Activated CD4-positive, alpha-beta T cell treated with anti-CD3 and anti-CD28 coated beads, Interleukin-2, amount 50 U/mL, for 16 hours (primary cell): ENCODE data around the gene CNPY4.
A peak's percentile ranks its signal among the peaks of the same experiment; 100 is the strongest.

Experiments used
- DNase-seq: peaks from one replicate; pipeline ENCODE4 v3.0.0-alpha.2; 2020

CNPY4 gene

DNA sequence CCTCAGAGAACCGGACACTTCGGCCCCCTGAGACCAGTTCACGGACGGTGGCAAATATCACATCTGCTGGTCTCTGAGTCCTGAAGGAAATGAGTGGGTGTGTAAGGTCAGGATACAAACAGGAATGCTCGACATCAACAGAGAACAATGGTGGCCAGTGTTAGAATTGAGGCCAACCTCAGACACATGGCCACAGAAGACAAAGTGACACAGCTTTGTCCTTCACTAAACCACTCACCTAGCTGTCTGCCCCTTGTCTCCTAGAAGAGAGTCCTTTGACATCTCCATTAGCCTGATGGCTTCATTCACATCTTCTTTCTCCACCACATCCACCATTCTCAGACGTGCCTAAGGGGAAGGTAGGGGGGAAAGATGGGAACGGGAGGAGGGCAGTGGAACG, 26.4 kb upstream of the CNPY4 start:
- no peak for DNase-seq

DNA sequence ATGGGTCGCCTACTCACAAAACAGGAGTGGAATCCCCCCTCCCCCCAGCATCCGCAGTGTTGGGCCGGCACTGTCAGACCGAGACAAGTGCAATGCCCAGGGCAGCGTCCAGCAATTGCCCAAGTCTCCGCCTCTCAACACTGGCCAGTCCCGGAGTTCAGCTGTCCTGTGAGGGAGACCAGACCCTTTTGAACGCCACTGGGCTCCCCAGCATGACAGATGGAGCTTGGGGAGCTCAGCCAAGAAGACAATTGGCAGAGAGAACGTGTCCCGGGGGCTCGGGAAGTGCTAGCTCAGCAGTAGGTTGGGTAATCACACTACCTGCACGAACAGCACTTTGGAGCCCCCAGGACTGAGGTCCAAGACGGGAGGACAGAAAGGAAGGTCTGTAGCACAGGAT, 25.9 kb upstream of the CNPY4 start:
- no peak for DNase-seq

DNA sequence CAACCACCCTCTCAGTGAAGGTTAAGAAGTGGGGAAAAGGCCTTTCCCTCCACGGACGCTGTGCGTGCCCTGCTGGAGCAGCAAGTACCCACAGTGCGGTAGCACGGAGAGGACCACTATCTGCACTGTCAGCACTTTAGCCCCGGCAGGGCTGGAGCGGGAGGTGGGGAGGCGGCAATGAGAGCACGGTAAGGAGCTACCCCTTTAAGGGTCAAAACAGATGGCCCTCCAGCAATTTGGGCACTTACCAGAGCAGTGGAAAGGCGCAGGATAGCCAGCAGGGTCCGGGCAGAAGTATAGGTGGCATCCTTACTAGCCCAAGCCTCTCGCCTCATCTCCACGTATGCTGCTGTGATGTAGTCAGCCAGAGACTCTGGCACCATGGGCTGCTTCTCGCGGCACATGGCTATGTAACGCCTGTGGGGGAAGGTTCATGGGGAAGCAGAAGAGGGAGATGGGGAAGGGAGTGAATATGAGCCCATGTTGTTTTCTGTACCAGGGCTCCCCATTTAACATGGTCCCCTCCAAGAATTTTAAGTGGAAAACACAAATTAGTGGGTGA, 25.4 kb upstream of the CNPY4 start:
- no peak for DNase-seq

DNA sequence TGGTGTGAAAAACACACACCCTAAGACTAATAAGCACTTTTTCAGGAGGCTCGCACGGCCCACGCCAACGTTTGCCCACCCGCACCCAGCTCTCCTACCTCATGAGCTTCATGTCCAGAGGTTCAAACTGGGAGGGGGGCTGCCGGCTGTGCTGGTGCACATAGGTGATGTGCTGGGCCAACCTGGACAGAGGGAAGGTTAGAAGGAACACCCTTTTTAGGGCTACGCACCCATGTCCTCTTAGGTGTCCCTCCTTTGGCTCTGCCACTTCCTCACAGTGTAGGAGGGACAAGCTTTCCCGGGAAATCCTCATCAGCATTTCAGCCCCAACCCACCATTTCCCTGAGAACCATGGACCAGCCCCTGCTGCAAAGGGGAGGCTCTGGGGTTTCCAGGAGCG, 24.1 kb upstream of the CNPY4 start:
- no peak for DNase-seq

DNA sequence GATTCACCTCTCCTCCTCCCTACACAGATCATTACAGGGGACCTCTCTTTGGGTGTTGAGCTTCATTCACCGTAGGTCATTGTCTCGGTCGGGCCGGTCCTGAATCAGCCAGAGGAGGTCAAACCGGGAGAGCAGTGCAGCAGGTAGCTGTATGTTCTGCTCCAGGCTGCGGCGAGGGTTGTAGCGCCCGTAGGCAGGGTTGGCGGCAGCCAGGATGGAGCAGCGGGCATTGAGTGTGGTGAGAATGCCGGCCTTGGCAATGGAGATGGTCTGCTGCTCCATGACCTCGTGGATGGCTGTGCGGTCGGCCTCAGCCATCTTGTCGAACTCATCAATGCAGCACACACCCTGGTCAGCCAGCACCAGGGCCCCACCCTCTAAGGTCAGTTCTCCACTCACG, 23.7 kb upstream of the CNPY4 start:
- DNase-seq = no peak

DNA sequence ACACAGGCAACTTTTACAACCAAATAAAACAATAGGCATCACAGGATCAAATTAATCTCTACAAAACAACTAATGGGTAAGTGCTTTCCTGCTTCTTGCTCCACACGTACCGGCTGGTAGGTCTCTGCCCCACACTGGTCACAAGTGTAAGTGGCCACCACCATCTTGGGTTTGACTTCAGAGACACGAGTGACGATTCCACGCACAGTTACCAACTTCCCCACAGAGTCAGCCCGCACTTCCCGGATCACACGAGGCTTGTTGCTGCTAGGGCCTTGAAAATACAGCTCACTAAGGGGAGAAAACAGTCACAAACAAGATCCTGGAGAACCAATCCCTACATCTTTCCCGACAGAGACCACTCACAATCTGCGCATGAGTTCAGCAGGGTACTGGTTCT, 20.5 kb upstream of the CNPY4 start:
- no peak for DNase-seq

DNA sequence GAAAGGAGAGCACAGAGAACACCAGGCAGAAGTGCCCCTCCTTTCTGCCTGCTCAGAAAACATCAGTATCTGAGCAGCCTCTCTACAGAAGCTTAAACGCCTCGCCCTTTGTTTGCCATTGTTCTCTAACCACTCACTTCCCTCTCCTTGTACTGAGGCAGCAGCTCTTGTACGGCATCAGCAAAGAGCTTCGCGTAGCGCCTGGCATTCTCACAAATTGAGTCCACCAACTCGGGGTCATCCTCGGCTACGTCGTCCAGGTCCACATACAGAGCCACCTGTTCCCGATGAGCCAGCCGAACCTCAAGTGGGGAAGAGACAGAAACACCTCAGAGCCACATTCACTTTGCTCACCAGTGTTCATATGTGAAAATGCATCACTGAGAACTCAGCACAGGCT, 20.0 kb upstream of the CNPY4 start:
- DNase-seq = no peak

DNA sequence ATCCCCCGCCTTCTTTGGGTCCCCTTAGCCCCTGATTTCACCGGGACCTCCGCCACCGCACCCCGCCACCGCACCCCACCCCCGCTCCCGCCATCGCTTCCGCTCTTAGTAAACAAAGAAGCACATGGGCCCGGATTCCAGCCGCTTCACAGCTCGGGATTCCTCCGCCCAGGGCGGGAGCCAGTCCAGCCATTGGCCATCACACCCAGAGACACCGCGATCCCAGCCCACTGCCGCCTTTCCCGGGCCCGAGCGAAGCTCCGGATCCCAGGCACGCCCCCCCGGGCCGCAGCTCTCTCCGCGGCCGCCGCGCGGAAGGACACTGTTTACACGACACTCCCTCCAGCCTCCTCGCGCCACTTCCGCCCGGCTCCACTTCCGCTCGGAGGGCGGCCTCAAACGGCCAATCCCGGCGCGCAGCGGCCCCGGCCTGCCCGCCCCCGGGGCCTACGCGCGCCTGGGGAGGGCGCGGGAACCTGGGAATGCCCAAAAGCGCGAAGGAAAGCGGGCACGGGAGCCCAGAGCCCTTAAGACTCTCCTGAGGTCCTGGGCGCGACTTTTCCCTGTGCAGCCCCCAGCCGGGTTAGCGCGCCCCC, 18.9 kb upstream of the CNPY4 start:
- DNase-seq = peak; percentile 88

DNA sequence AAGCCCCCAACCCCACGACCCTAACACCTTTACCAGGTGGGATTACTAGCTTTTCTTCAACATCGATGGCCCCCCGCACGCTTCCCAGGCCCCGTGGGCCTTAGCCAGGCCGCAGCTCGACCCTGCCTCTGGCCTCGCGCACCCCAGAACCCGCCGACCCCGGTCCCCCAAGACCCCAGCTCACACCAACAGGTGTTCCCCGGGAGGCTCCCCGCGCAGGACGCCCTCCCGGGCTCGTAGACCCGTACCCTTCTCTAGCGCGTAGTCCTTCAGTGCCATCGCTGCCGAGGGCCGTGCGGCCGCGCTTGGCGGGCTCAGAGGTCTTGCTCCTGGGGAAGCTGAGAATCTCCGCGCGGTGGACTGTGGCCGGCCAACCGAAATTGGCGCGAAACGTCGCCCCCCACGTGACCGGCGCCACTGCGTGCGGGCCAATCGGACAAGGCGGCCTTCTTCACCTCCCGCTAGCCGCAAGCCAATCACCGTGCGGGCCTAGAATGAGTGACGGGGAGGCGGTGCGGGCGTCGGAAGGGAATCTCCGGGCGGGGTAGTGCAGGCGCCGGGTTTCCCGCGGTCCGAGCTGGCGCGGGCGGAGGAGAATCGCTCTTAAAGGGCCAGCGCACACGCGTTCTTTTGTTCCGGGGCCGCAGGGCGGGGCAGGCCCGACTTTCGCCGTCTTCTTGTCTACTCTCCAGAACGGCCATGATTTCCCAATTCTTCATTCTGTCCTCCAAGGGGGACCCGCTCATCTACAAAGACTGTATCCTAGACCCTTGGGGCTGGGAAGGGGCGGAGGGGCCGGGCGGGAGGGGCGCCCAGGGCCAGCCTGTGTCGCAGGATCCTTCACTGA, 18.2 kb upstream of the CNPY4 start, which contains the start of the genes AP4M1 and MCM7:
Gene AP4M1, plus strand, starts transcription at position 628 of the 847 bp plus-strand sequence. Its CDS starts 72 bp downstream, at position 700.
Gene MCM7, minus strand, starts transcription at position 382 of the 847 bp plus-strand sequence. Its CDS starts 103 bp downstream, at position 279.
- DNase-seq = peak; percentile 99

DNA sequence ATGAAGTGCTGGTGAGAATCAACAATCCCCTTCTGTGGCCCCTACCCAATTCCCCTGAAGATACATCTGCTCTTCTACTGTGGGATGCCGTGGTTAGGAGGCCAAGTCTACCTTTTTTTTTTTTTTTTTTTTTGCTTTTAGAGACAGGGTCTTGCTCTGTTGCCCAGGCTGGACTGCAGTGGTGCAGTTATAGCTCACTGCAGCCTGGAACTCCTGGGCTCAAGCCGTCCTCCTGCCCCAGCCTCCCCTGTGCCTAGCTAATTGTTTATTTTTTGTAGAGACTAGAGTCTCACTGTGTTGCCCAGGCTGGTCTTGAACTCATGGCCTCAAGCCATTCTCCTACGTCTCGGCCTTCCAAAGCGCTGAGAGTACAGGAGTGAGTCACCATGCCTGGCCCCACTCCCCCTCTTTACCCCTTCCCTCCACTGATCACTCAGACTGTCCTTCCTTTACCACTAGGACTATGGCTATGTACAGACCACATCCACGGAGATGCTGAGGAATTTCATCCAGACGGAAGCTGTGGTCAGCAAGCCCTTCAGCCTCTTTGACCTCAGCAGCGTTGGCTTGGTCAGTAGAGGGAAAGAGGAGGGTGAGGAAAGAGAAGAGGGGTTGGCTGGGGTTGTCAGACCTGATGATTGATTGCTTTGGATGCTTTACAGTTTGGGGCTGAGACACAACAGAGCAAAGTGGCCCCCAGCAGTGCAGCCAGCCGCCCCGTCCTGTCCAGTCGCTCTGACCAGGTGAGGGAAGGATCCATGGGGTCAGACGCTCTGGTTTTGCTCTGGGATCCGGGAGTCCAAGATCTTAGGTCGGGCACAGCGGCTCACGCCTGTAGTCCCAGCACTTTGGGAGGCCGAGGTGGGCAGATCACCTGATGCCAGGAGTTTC, 16.2 kb upstream of the CNPY4 start:
- no peak for DNase-seq

DNA sequence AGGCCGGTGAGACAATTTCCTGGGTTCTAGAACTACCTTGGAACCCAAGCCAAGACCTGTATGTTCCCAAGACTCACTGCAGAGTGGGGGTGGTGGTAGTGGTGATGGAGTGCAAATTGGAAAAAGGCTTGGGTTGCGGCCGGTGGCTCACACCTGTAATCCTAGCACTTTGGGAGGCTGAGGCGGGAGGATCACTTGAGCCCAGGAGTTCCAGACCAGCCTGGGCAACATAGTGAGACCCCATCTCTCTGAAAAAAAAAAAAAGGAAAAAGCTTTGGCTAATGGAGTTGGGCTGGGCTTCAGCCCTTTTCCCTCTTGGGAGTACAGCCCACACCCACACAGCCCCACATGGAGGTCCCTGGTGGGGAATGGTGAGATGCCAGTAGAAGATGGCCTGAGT, 13.9 kb upstream of the CNPY4 start:
- no peak for DNase-seq

DNA sequence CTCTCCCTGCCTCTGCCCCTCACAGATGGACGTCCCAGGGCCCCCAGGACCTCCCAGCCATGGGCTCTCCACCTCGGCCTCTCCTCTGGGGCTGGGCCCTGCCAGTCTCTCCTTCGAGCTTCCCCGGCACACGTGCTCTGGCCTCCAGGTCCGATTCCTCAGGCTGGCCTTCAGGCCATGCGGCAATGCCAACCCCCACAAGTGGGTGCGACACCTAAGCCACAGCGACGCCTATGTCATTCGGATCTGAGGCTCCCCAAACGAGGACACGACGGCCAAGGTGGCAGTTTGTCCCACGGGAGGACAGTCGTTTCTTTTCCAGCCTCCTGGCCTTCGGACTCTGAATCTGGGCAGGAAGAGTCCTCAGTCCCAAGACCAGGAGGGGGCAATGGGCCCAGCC, 12.8 kb upstream of the CNPY4 start:
- DNase-seq = no peak

DNA sequence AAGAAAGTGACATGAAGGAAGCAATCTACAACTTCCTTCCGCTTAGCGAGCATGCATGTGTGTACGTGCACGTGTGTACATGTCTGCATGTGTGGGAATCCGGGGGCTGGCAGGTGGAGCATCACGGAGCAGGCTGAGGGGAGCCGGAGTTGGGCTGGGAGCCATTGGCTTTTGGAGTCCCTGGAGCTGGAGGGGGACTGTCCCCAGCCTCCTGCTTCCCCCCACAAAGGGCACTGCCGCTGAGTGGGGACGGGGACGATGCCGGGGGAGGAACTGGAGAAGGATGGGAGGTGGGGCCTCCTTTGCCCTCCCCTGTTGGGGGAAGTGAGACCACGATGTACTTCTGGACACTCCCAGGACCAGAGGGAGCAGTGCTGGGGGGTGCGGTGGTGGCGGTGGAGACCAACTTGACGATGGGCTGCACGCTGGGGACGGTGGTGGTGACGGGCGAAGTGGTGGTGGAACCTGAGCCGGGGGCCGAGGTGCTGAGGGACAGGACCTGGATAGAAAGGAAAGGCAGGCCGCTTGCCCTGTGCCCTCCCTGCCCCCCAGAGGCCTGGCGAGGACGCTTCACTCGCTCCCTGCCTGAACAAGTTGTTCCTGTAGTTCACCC, 12.2 kb upstream of the CNPY4 start:
- no peak for DNase-seq

DNA sequence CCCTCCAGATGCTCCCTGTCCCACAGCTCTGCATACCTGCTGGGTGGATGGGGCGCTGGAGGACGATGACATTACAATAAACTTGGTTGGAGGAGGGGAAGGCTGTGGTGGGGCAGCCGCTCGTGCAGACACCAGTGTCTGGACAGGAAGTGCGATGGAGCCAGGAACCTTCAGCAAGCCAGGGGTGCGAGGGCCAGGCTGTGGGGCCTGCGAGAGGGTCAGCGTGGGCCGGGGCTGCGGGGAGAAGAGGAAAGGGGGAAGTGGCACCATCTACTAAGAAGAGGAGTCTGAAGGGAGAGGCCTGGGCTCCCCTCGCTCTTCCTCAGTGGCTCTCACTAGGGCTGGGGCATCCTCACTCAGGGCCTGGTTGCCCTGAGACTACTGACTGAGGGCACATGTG, 11.5 kb upstream of the CNPY4 start:
- no peak for DNase-seq

DNA sequence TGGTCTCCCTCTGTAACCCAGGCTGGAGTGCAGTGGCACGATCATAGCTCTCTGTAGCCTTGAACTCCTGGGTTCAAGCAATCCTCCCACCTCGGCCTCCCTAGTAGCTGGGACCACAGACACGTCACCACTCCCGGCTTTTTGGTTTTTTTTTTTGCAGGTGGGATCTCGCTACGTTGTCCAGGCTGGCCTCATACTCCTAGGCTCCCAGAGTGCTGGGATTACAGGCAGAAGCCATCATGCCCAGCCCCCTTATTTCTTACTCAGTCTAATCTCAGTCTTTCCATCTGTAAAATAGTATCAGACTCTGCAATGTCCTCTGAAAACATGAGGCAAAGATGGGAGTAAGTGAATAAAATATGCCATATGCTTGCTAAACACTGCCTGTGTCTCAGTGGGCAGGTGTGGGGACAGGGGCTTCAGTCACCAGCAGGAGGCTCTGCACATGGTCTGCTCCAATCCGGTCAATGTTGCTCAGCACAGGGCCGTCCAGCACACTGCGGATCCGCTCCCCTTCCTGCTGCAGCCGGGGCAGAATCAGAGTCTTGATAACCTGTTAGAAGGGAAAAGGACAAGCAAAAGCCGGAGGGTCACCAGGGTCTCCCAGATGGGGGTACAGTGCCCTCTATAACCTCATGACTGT, 9.8 kb upstream of the CNPY4 start:
- DNase-seq = no peak

DNA sequence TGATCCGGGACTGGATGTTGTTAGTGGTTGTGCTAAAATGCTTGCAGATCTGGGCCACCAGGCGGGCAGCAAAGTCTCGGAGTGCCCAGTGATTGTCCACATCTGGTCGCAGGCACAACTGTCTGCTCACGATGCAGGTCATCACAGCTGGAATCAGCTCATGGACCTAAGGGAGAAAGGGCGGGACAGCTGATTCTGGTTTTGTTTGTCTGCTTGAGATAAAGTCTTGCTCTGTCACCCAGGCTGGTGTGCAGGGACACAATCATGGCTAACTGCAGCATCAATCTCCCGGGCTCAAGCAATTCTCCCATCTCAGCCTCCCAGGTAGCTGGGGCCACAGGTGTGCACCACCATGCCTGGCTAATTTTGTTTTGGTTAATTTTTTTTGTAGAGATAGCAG, 8.3 kb upstream of the CNPY4 start:
- no peak for DNase-seq

DNA sequence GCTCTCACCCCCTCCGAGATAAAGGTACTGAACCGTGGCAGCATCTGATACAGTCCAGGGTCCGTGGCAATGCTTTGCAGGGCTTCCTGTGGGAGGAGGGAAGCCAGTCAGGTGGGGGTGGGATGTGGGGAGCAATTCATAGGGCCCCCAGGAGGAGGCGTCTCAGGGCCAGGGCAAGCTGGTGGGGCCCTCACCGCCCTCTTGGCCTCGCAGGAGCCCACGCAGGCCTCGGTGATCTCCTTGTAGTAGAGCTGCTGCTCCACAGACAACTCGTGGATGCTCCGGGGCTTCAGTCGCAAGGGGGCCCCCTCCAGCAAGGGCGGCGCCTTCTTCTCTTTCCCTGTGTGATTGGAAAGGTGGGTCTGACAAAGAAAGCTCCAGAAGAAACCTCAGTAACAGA, 7.5 kb upstream of the CNPY4 start:
- DNase-seq = no peak

DNA sequence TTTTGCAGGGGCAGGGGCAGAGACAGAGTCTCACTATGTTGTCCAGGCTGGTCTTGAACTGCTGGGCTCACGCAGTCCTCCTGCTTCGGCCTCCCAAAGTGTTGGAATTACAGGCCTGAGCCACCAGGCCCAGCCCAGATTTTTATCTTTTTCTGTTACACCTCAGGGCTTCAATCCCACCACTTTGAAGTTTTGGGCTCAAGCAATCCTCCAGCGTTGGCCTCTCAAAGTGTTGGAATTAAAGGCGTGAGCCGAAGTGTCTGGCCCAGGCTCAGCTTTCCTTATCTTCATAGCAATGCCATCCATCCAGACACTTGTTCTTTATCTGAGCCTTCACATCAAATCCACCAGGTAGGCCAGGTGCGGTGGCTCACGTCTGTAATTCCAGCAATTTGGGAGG, 4.4 kb upstream of the CNPY4 start:
- no peak for DNase-seq

DNA sequence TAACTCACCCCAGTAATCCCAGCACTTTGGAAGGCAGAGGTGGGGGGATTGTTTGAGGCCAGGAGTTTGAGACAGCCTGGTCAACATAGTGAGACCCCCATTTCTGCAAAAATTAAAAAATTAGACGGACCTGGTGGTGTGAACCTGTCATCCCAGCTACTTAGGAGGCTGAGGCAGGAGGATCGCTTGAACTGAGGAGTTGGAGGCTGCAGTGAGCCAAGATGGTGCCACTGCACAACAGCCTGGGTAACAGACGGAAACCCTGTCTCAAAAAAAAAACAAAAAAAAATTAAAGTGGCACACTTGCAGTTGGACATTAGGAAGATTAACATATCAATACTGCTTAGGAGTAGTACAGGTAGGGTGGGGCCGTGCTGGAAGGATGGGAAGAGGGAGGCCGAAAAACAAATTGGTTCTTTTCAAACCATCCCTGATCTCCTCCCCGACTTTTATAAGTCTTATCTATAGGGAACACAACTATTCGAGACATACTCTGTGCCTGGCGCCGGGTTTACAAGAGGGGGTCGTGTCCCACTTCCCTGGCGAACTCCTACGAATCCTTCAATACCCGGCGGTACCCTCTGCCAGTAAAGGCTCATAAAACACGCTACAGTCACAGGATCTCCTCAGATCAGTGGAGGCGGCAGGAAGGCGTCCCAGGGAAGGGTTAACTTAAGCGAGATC, 904 bp upstream of the CNPY4 start:
- no peak for DNase-seq

DNA sequence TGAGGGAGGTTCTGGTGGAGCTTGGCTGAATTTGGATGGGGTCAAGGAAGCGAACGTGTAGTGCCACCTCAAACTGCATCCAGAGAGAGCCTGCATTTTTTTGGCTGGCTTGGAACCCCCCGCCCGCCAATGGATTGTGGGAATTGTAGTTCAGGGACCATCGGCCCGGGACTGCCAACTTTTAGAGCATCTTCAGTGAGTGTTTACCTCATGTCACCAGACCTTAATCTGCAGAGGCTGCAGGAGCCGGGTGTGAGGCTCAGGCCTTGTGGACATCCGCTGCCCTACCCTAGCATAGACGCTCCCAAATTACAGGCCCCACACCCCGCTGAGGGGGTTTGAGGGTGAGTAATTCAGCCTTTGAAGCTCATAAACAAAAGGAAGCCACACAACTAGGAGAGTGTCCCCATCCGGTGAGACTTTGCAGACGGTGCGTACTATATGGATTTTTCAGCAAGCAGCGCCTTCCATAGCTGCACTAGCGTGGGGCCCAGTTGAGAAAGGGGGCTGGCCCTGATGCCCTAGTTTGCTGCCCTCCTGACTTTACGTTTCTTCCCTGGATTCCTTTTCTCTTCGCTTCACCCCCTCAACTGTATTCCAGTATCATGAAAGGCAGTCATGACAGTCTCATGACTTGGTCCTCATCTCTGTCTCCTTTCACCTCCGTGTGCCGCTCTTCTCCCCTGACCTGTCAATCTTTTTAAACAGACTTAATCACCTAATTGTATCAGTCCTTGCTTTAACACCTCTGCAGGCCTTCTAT, 717 bp downstream of the CNPY4 start:
- DNase-seq = peak; percentile 79

DNA sequence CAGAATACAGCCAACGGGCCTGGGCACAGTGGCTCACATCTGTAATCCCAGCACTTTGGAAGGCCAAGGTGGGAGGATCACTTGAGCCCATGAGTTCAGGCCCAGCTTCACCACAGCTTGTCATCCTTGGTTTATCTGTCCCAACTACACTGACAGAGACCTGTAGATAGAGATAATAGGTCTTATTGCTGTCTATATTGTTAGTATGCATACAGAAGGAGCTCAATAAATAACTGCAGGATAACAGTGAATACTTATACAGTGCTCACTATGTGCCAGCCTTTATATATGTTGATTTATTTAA, 1.3 kb downstream of the CNPY4 start:
- DNase-seq = no peak
